HG03095 (cell line): ENCODE results near the gene CREB3L2.

Experiments used
- ATAC-seq: cut with Tn5 transposase; IDR thresholded peaks from one replicate; pipeline ENCODE4 v1.9.1; 2021; ENCODE audit warnings: moderate library complexity; ENCODE audit not compliant: unreplicated experiment

The CREB3L2 gene

DNA sequence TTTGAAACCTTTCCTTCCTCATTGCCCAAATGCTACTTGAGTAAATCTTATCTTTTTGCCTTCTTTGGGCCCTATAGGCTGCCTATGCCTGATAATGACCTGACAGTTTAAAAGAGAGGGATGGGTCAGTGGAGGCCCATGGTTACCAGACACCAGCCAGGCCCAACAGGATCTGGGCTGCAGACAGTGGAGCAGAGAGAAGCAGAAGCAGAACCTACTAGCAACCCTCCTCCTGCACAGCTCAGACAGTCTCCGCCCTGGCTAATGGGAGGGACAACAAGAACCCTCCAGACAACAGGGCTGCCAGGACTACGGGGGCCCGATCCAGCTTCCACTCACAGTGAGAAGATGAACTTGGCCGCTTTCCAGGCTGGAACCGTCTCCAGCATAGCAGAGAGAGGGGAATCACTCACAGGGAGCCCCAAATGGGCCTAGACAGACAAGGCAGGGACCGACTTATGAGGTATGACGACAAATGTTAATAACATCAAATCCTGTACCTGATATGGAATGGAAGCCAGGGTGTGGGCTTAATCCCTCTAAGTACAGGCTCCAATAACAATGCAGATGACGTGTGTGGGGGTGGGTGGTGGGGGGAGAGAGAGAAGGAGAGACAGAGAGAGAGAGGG, 123.4 kb downstream of the CREB3L2 start:
- ATAC-seq, result no peak

DNA sequence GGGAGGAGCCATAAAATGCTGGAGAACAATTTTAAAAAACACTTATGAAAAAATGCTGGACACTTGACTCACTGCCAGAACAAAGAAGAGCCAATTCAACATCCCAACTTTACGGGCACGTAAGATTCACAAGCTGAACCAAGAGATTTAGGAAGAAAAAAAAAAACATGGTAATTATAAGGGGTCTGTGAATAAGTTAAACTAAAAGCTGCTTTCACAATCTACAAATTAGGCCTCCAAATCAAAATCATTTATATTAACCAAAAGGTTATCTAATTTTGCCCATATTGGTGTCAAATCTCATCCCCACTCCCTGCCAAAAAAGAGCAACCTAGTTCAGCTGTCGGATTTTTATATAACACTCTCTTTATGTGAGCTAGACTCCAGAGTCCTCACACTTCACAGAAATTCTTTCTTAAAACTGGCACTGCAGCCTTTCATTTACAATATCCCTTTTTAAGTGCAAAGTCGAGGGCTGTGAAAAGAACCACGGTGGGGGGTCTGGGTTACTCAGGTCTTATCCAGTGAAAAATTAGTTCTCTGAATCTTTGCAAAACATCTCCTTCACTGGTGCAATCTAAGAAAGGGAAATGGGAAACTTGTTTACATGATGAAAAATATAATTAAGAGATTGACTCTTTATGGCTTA, 124.7 kb downstream of the CREB3L2 start:
- ATAC-seq, result no peak

DNA sequence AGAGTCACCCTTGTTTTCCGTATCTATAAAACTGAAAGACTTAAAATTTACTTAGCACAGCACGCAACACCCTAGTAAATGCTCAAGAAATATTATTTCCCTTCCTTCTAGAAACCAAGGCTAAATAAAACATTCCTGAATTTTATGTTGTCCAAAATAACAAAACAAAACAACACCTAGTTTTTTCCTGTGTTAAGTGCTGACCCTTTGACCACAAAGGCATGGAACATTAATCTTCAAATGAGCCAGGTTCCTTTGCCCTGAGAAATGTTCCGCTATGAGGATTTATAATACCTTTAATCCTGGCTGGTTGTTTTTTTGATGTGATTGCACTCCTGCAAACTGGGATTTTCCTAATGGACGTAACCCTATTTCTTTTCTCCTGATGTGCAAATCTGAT, 126.1 kb downstream of the CREB3L2 start:
- no peak for ATAC-seq

DNA sequence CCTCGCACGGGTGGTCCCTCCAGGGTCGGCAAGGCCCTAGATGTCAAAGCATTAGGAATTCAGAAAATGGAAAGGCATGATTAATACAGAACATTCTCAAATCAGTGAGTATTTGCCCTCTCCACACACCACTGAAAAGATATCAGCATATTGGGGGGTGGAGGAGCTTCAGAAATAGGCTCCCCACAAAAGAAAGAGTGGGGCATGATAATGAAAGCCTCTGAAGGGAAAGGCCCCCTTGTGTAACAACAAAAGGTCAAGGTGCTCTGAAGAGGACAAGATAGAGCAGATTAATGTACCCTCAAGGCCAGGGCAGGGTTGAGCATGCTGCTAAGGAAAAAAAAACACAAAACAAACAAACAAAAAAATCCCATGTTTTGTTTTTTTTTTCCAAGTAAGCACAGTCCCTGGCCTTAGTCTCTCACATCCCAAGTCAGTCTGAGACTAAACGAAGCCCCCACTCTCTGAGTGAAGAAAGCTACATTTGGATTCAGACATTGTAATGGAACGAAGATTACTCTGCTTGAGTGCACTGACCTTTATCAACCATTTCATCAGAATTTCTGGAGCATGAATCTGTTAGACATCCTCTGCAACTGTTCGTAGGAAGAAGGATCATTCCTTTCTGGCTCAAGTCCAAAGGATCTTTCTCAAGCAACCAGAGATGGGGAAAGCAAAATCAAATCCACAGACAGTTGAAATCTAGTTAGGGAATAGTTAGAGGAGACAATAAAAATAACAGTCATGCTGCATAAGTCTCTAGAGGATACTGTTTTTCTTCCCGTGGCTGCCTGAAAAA, 127.7 kb downstream of the CREB3L2 start:
- ATAC-seq, result no peak

DNA sequence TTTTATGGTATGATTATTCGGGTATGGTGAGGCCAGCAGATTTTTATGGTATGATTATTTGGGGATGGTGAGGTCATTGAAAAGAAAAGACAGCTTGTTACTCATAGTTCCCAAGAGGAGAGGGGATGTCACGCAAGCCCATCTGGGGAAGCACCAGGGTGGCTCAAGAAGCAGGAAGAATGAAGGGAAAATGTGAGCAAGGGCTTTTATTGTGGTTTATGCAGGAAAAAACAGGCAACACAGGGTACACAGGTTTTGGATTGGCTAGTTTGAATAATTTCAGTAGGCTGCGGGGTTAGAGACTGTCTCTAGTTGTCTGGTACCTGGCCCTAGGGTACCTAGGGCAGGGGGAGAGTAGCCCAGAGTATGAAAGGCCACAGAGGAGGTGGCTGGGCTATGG, 128.4 kb downstream of the CREB3L2 start:
- no peak for ATAC-seq

DNA sequence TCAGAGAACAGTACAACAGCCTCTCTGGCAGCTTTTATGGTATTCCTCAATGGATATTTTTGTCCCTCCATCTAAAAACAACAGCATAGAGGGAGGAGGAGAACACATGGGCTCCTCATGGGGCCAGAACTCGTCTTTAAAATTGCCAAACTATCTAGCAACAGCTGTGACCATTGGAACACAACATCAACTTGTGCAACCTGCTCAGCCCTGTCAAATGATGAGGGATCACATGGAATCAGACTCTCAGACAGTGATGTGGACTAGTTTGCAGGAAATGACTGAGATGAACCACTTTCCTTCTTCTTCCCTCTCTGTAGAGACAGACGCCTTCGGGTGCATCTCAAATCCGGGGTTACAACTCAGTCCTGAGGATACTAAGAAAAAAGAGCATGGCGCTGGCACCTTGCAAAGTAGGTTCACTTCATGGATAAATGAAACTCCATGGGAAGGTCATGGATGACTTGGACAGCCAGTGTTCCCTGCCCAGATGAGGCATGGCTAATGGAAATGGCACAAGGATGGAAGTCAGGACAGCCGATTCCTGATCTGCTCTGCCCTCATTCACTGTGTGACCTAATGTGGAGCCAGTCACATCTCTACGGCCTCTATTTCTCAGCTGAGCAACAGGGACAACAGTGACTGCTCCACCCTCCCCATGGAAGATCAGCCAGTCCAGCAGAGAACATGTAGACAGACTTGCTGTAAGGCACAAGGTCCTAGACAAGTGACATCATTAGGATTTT, 130.5 kb downstream of the CREB3L2 start:
- no peak for ATAC-seq

DNA sequence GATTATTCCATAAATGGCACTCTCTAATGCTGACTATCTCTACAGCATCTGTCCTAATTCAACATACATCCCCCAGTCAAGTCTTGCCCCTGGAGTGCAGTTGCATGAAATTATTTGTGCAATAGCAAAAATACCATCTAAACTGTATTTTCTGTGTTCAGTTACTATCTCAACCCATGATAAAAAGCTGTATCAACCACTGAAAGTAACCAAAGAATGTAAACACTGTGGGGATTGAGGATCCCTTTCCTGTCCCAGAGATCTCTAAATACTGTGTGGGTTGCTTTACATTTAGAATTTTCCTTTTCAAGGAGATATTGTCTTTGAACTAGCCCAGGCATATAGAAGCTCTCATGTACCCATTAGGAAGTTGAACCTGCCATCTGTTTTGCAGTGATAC, 131.2 kb downstream of the CREB3L2 start:
- ATAC-seq, result no peak

DNA sequence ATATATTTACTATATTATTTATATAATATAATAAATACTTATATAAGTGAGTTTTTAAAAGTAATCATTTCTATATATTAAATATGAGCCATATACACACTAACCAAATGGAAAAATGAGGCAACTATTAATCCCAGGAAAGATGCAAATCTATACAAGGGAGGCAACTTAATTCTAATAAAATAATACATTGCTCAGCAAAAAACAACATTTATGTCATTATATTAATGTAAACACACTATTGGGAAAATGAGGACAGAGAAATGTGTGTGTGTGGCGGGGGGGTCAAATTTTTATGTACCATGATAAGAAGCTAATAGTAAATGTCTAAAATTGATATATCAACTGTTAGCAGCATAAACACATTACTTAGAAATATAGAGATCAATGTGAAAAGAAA, 131.8 kb downstream of the CREB3L2 start:
- no peak for ATAC-seq

DNA sequence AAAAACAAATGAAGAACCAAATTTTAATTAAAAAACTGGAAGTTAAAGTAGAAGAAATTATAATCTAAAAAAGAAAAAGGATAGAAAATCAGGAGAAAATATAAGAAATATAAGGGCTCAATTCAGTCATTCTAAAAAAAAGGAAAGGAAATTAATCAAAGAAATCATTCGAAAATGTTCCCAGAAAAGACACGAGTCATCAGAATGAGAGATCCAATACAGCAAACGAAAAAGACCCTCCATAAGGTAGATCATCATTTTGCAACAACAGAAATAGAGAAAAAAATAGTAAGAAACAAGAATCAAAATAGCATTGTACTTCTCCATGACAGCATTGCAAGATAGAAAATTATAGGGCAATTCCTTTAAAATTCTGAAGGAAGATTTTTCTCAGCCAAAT, 132.6 kb downstream of the CREB3L2 start:
- no peak for ATAC-seq

DNA sequence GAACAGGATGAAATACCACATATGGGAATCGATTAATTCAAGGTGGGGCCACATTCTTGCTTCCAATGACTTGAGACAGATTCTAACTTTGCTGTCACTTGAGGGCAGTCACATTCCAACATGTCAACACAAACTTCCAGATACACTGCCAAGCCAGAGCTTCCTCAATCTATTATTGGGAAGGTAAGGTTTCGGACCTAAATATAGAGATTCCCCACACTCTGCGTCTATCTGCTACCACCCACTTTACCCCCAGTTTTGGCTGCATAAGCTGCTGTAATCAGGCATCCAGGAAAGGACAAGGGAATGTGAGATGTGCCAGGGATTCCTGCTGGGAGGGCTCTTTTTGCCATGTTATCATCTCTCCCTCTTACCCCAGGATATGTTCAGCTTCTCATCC, 134.6 kb downstream of the CREB3L2 start:
- no peak for ATAC-seq

DNA sequence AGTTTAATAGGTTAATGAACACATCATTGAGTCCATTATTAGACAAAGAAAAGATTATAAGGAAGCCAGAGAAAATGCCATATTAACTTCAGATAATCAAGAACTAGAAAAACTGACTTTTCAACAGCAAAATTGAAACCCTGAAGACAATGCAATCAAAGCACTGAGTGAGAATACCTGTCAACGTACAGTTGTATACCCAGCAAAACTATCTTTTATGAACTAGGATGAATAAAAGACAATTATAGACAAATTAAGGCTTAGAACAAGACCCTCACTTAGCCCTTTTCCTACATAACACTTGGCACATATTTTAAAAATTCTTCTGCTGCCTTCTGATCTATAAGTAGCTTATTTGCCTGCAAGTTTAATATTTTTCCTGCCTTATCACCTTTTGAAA, 136.1 kb downstream of the CREB3L2 start:
- ATAC-seq, result no peak

DNA sequence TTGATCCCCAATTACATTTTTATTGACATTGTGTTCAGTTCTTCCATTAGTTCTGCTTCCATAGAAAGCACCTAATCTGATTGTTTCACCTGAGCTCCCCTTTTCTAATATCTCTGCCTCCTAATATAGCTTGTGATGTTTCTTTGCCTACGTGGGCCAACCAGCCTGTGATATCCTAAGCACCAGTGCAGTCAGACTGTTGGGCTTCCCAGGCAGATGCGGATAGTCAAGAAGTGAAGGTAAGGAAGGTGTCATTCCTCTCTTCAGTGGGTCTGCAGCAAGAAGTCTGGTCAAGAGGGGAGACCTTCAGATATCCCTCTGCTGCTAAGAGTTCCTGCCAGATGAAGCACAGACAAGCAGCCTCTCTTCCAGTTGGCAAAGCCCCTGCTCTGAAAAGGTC, 138.9 kb downstream of the CREB3L2 start:
- ATAC-seq, result no peak

DNA sequence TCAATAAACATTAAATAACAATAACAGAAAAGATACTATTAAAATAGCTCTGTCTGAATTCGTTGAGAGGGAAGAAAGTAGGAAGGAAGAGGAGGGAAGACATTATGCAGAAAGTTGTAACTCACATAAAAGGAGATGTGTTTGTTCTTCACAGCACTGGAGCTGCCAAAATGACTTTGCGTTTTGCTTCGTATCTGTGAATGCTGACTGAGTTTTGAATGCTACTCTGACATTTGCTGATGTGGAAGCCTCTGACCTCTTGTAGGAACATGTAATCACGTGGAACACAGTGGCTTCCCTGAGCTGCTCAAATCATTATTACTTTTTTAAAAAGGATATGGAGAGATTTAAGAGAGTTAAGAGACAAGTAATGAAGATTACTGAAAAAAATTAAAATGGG, 139.5 kb downstream of the CREB3L2 start:
- ATAC-seq, result no peak

DNA sequence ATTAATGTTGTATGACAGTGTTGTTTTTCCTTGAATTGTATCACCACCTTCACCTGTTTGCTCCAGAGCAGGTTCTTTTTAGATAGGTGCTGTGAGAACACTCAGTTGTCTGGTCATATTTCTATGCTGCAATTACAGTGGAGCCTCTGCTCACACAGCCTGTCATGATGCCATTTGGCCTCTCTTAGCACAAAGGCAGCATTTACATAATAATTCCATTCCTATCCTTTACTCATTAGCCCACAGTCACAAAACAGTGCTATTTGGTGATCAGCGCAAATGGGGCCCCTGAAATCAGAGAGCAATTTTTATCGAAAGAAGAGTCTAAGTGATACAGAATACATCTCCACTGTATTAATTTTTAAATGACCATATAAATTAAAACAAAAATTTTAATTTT, 141.3 kb downstream of the CREB3L2 start:
- no peak for ATAC-seq

DNA sequence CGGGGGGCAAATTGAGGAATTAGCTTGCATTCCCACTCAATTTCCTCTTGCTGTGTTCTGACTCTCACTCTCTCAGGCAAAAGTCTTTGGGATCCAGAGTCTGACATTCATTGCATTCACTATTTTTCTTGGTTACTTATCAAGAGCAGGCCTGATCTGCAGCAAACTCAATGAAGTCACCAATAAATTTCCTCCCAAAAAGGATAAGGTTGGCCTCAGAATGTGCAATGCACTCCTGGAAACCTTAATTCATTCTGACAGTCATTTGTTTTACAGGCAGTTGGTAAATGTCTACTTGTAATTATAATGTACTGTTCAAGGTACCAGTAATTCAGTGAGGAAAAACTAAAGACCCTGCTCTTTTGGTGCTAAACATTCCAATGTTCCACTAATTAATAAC, 148.8 kb downstream of the CREB3L2 start:
- ATAC-seq, result no peak

DNA sequence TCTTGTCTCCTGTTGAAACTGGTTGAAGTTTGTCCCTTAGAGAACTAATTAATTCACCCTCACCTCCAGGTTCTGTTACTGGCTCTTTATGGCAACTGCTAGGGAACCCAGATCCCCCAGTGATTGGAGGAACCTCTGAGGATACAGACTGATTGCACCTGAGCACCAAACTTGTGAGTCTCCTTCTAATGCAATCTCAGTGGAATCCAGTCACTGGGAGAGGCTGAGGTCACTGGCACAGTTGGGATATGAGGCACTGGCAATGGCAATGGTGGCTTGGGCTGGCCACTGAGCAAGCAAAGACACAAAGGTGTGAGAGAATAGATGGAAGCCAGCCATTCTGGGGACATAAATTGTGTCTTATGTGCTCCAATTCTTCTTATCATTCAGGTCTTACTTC, 149.8 kb downstream of the CREB3L2 start:
- no peak for ATAC-seq

DNA sequence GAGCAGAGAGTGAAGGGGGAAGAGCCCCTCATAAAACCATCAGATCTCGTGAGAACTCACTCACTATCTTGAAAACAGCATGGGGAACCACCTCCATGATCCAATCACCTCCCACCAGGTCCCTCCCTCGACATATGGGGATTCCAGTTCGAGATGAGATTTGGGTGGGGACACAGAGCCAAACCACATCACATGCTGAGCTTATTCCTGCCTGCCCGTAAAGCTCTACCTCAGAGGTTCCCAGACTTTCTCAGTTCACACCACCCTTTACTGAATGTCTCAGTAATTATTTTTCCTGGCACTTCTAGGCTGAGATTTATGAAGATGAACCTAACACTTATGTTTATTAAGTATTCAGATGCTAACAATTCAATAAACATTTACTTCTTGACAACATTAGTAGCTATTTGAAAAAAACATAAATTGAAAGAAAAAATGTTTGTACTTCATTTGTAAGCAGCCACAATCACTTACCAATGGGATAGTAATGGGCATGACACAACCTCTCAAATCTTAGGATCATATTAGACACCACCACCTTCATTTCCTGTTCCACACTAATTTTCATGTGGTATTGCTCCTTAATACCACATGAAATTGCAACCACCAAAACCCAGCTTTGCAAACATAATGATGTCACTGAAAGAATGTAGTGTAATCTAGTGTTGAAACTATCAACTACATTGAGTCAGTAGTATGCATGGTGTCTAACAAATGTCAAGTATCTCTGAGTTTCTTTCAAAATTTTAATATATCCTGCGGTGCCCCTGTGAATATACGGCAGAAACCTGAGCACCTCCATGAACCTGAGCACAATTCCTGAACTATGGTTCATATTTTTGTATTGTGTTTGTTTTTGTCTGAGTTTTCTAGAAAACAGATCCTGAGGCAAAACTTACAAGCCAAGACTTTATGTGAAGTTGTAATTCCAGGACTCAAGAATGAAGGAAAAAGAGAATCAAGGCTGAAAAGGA, 150.6 kb downstream of the CREB3L2 start:
- no peak for ATAC-seq

DNA sequence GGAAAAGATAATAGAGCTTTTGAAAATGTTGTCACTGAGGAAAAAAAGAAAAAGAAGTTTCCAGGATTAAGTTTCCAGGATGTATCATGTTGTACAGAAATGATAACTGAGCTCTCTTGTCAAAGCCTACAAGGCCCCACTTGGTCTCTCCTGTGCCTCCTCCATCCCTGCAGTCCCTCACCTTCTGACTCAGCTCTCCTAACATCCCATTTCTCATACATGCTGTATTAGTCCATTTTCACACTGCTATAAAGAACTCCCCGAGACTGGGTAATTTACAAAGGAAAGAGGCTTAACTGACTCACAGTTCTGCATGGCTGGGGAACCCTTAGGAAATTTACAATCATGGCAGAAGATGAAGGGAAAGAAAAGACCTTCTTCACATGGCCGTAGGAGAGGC, 151.3 kb downstream of the CREB3L2 start:
- ATAC-seq, result no peak

DNA sequence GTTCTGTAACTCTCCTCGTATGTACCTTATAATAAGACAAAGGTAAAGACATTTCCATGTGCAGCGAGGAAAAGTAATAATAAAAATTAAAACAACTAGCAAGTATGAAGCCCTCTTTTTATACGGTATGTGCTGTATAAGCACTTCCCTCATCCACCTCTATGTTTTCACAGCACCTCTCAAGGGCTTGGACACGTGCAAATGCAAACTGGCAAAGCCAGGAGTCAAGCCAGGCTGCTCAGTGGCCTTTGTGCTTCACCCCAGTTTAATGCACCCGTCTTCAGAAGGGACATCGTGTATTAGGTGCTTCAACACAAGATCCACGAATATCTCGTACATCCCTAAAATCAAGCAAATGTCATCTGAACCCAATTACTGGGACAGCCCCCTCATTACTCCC, 153.8 kb downstream of the CREB3L2 start:
- ATAC-seq, result no peak

DNA sequence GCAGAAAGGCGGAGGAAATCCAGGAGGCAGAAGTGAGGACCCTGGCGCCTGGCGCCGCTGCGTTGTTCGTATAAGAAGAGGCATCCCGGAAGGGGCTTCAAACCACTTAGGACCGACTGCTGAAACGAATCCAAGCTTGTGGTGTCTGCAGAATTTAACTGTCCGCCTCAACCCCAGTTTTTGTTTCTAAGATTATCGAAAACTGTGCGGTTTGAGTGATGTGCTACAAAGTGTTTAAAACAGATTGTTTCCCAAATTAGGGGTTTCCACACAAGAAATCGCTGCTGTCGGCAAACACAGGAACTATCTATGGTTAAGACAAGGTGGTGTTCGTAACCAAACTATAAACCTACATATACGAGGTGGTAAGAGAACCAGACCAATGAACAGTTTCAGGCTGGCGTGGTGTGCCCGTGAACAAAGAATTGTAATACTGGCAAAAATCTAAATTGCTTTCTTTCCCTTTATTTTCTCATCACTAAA, 154.3 kb downstream of the CREB3L2 start:
- no peak for ATAC-seq
